CD4-positive, alpha-beta T cell treated with Interleukin-4 for 1 hour (primary cell): ENCODE measurements around the gene KLF13.
A peak's percentile ranks its signal among the peaks of the same experiment; 100 is the strongest.

Experiments
- DNase-seq, 2 donors: peaks; one replicate each; pipeline ENCODE4 v3.0.0-alpha.2; 2020 to 2022

Gene KLF13

GRCh38 chr15:31405200-31405920 lies 78.7 kb downstream of the KLF13 start:
- DNase-seq, result peak in 1 of 2 donors; percentile 73

- no peak for DNase-seq
Observed at GRCh38 chr15:31407376-31407775, 80.7 kb downstream of the KLF13 start.

- no peak for DNase-seq
Observed at GRCh38 chr15:31407851-31408250, 81.2 kb downstream of the KLF13 start.

- DNase-seq, result no peak
Observed at GRCh38 chr15:31408724-31409123, 82.1 kb downstream of the KLF13 start.

- DNase-seq, result no peak
Observed at GRCh38 chr15:31409171-31409570, 82.5 kb downstream of the KLF13 start.

- no peak for DNase-seq
Observed at GRCh38 chr15:31412824-31413223, 86.2 kb downstream of the KLF13 start.

- DNase-seq, result no peak
Observed at GRCh38 chr15:31415201-31415600, 88.6 kb downstream of the KLF13 start.

GRCh38 chr15:31419820-31420219 lies 93.2 kb downstream of the KLF13 start:
- no peak for DNase-seq

- DNase-seq, result no peak
Observed at GRCh38 chr15:31427411-31427810, 100.8 kb downstream of the KLF13 start.
